HG02981 (cell line): ENCODE measurements around the gene TSPAN18.

ENCODE experiments used
- ATAC-seq: cut with Tn5 transposase; IDR thresholded peaks from one replicate; pipeline ENCODE4 v1.9.1; 2021; ENCODE audit warnings: mild to moderate bottlenecking, moderate library complexity; ENCODE audit not compliant: unreplicated experiment

TSPAN18 gene

GRCh38 chr11:44709966-44710365 is 16.8 kb upstream of the TSPAN18 start:
- ATAC-seq, result no peak

GRCh38 chr11:44711113-44711786 is 15.5 kb upstream of the TSPAN18 start:
- ATAC-seq, result no peak

- no peak for ATAC-seq
Observed at GRCh38 chr11:44711787-44712608, 14.8 kb upstream of the TSPAN18 start.

GRCh38 chr11:44713022-44713421 is 13.7 kb upstream of the TSPAN18 start:
- no peak for ATAC-seq

GRCh38 chr11:44716256-44716655 is 10.5 kb upstream of the TSPAN18 start:
- no peak for ATAC-seq

- ATAC-seq, result no peak
Observed at GRCh38 chr11:44718057-44718456, 8.7 kb upstream of the TSPAN18 start.

GRCh38 chr11:44718612-44719390 is 8.0 kb upstream of the TSPAN18 start:
- no peak for ATAC-seq

- no peak for ATAC-seq
Observed at GRCh38 chr11:44725016-44725685, 1.6 kb upstream of the TSPAN18 start.

GRCh38 chr11:44725757-44726282 is 942 bp upstream of the TSPAN18 start:
- no peak for ATAC-seq

- no peak for ATAC-seq
Observed at GRCh38 chr11:44727114-44727372, 281 bp downstream of the TSPAN18 start.

- ATAC-seq, result peak; percentile 45
Observed at GRCh38 chr11:44727373-44728287, 868 bp downstream of the TSPAN18 start.

- ATAC-seq, result no peak
Observed at GRCh38 chr11:44728491-44728910, 1.7 kb downstream of the TSPAN18 start.

GRCh38 chr11:44729063-44729462 is 2.3 kb downstream of the TSPAN18 start:
- ATAC-seq, result no peak

- ATAC-seq, result no peak
Observed at GRCh38 chr11:44729713-44730112, 3.0 kb downstream of the TSPAN18 start.

- no peak for ATAC-seq
Observed at GRCh38 chr11:44730775-44731174, 4.0 kb downstream of the TSPAN18 start.

GRCh38 chr11:44731685-44732430 is 5.1 kb downstream of the TSPAN18 start:
- ATAC-seq, result no peak

- ATAC-seq, result no peak
Observed at GRCh38 chr11:44732564-44732963, 5.8 kb downstream of the TSPAN18 start.

GRCh38 chr11:44733877-44734276 is 7.1 kb downstream of the TSPAN18 start:
- no peak for ATAC-seq

- no peak for ATAC-seq
Observed at GRCh38 chr11:44734843-44735381, 8.2 kb downstream of the TSPAN18 start.
